K562 (cell line): ENCODE results near the gene ACKR2. TPM values are rescaled to one million over a fixed set of nuclear protein-coding genes. Genes with fewer than 3 reads are reported as not detected.

Source experiments
- ATAC-seq: fragments of 200-7000 bp; cut with Tn5 transposase; 3 replicates; pipeline ENCODE4 v1.9.1; 2020; ENCODE audit warnings: moderate library complexity
- BruUV-seq: library from RNA; stranded (reverse); fragments of 400-500 nt; replicated peaks from 2 replicates; lab custom pipeline; 2021; lab: Mats Ljungman, UMichigan
- CTCF ChIA-PET: fragments of 300-600 bp; formaldehyde crosslinking; extraction: SDS; loops from one replicate; lab custom pipeline; 2021; ENCODE audit warnings: low intra/inter-chr PET ratio; lab: Yijun Ruan, JAX
- POLR2A ChIA-PET: fragments of 300-600, 350-650 bp; sonication (Branson Sonifier 250); formaldehyde crosslinking; extraction: SDS; loops from one replicate; lab custom pipeline; 2021; ENCODE audit warnings: antibody characterized with exemption, inconsistent platforms; lab: Yijun Ruan, JAX
- DNase-seq, 4 experiments: peaks; one replicate each; pipeline versions ENCODE4 v3.0.0 to v3.0.0-alpha.2; 2011 to 2018; ENCODE audit warnings: low spot score in 3 of 4, mixed read lengths in 3 of 4; ENCODE audit errors: extremely low read depth in 1 of 4
- FAIRE-seq: peaks from 2 replicates; lab custom pipeline; 2011; peaks lifted over from hg19 to GRCh38; lab: Jason Lieb, UNC
- H2AFZ ChIP-seq: 2 replicates; pipeline ENCODE4 v1.6.0; 2011; ENCODE audit warnings: low read depth, low read length, control low read depth, inconsistent platforms
- H3K27ac ChIP-seq: fragments of 200-600 bp; 3 replicates; pipeline ENCODE4 v1.8.0; 2011; ENCODE audit warnings: low read depth, mild to moderate bottlenecking, control low read depth, inconsistent platforms, low read length, moderate library complexity, mixed read lengths; ENCODE audit errors: extremely low read depth
- H3K27me3 ChIP-seq, 2 experiments: fragments of 300-600 bp in 1 of 2; 2 replicates in 1 of 2; 3 replicates in 1 of 2; pipeline versions ENCODE4 v1.6.0 to v1.8.0; 2011; ENCODE audit warnings: inconsistent platforms in 2 of 2, low read length in 2 of 2, mild to moderate bottlenecking in 1 of 2, mixed read lengths in 1 of 2, moderate library complexity in 1 of 2; ENCODE audit not compliant: control insufficient read depth in 2 of 2, insufficient read depth in 2 of 2
- H3K36me3 ChIP-seq: fragments of 300-600 bp; 3 replicates; pipeline ENCODE4 v1.8.0; 2011; ENCODE audit warnings: mild to moderate bottlenecking, low read length, inconsistent platforms; ENCODE audit not compliant: control insufficient read depth, insufficient read depth
- H3K4me1 ChIP-seq, 2 experiments: fragments of 200-600 bp in 1 of 2; replicated peaks in 1 of 2; 2 replicates in 1 of 2; 3 replicates in 1 of 2; pipeline versions ENCODE4 v1.5.1 to v1.8.0; 2011; ENCODE audit warnings: inconsistent platforms in 2 of 2, low read length in 2 of 2, mild to moderate bottlenecking in 1 of 2, mixed read lengths in 1 of 2, moderate library complexity in 1 of 2; ENCODE audit not compliant: control insufficient read depth in 2 of 2, insufficient read depth in 2 of 2
- H3K4me2 ChIP-seq: 2 replicates; pipeline ENCODE4 v1.6.1; 2011; ENCODE audit warnings: low read length, control low read depth, inconsistent platforms, mixed read lengths; ENCODE audit not compliant: insufficient read depth
- H3K4me3 ChIP-seq: fragments of 200-600 bp; sonication (generic), shearing (Covaris generic); 2 replicates; pipeline ENCODE4 v1.5.1; 2016; ENCODE audit warnings: control low read depth, inconsistent platforms
- H3K79me2 ChIP-seq: fragments of 200-600 bp; 3 replicates; pipeline ENCODE4 v1.8.0; 2011; ENCODE audit warnings: low read length, inconsistent platforms; ENCODE audit not compliant: control insufficient read depth, insufficient read depth
- H3K9ac ChIP-seq, 2 experiments: 2 replicates each; pipeline versions ENCODE4 v1.6.0 to v1.6.1; 2011; ENCODE audit warnings: low read depth in 2 of 2, low read length in 2 of 2, control low read depth in 1 of 2, inconsistent platforms in 1 of 2, mild to moderate bottlenecking in 1 of 2, mixed read lengths in 1 of 2; ENCODE audit not compliant: insufficient read depth in 1 of 2
- H3K9me1 ChIP-seq: one replicate; pipeline ENCODE4 v1.6.0; 2011; ENCODE audit warnings: inconsistent platforms, mild to moderate bottlenecking, low read length, moderate library complexity; ENCODE audit not compliant: control insufficient read depth, insufficient read depth
- H3K9me3 ChIP-seq: replicated peaks from 2 replicates; pipeline ENCODE4 v1.5.1; 2011; ENCODE audit warnings: low read depth, low read length, inconsistent platforms; ENCODE audit not compliant: control insufficient read depth, insufficient read depth
- H4K20me1 ChIP-seq: replicated peaks from 2 replicates; pipeline ENCODE4 v1.6.1; 2011; ENCODE audit warnings: low read length, inconsistent platforms, mixed read lengths; ENCODE audit not compliant: control insufficient read depth, insufficient read depth
- ARID2 ChIP-seq: fragments of 450-650 bp; IDR thresholded peaks from 2 replicates; pipeline ENCODE4 v1.6.1; 2017; ENCODE audit warnings: antibody characterized with exemption, mild to moderate bottlenecking
- ATF2 ChIP-seq: sonication (generic); formaldehyde crosslinking; IDR thresholded peaks from 2 replicates; pipeline ENCODE4 v1.8.1; 2022; ENCODE audit warnings: missing genetic modification reagents
- CBFB ChIP-seq: sonication (generic); formaldehyde crosslinking; IDR thresholded peaks from 2 replicates; pipeline ENCODE4 v1.4.0; 2020; ENCODE audit warnings: mild to moderate bottlenecking, missing genetic modification reagents
- GATAD2B ChIP-seq: fragments of 450-650 bp; IDR thresholded peaks from 2 replicates; pipeline ENCODE4 v1.6.1; 2017; ENCODE audit warnings: mild to moderate bottlenecking, borderline replicate concordance
- KLF1 ChIP-seq: fragments of 450-650 bp; IDR thresholded peaks from 2 replicates; pipeline ENCODE4 v1.6.1; 2016; ENCODE audit warnings: missing genetic modification characterization, missing compliant biosample characterization
- KLF13 ChIP-seq: fragments of 450-650 bp; IDR thresholded peaks from 2 replicates; pipeline ENCODE4 v1.6.1; 2016; ENCODE audit warnings: missing genetic modification characterization, low read depth, mild to moderate bottlenecking, missing compliant biosample characterization, moderate library complexity, borderline replicate concordance
- NBN ChIP-seq: fragments of 450-650 bp; IDR thresholded peaks from 2 replicates; pipeline ENCODE4 v1.6.1; 2016; ENCODE audit warnings: low read depth, mild to moderate bottlenecking
- POLR2H ChIP-seq: IDR thresholded peaks from 2 replicates; pipeline ENCODE4 v1.6.1; 2016; ENCODE audit warnings: missing genetic modification characterization, low read depth, mild to moderate bottlenecking, control low read depth, missing compliant biosample characterization, moderate library complexity
- SMARCE1 ChIP-seq: fragments of 450-650 bp; IDR thresholded peaks from 2 replicates; pipeline ENCODE4 v1.7.1; 2016; ENCODE audit warnings: mild to moderate bottlenecking
- SNIP1 ChIP-seq: fragments of 450-650 bp; IDR thresholded peaks from 2 replicates; pipeline ENCODE4 v1.7.1; 2017; ENCODE audit warnings: low read depth, mild to moderate bottlenecking
- SP1 ChIP-seq: sonication (generic); formaldehyde crosslinking; IDR thresholded peaks from 2 replicates; pipeline ENCODE4 v1.8.1; 2022; ENCODE audit warnings: mild to moderate bottlenecking, missing genetic modification reagents
- ZBTB11 ChIP-seq, 3 experiments: fragments of 200-800 bp in 1 of 3; fragments of 250-450 bp in 1 of 3; fragments of 450-650 bp in 1 of 3; sonication (Bioruptor Pico) in 1 of 3; sonication (Bioruptor generic) in 1 of 3; formaldehyde crosslinking in 1 of 3; IDR thresholded peaks; 2 replicates each; pipeline versions ENCODE4 v1.6.1 to v1.8.0; 2016 to 2022; ENCODE audit warnings: mild to moderate bottlenecking in 2 of 3, missing genetic modification characterization in 2 of 3, missing compliant biosample characterization in 1 of 3, moderate library complexity in 1 of 3
- ZKSCAN3 ChIP-seq: fragments of 250-450 bp; sonication (Bioruptor Pico); IDR thresholded peaks from 2 replicates; pipeline ENCODE4 v1.4.0; 2020
- ZNF24 ChIP-seq: fragments of 450-650 bp; IDR thresholded peaks from 2 replicates; pipeline ENCODE4 v1.6.1; 2016
- ZNF384 ChIP-seq: IDR thresholded peaks from 2 replicates; pipeline ENCODE4 v1.6.1; 2012; ENCODE audit warnings: low read depth, low read length, improper control_type of control experiment
- ZNF511 ChIP-seq: sonication (generic); formaldehyde crosslinking; IDR thresholded peaks from 2 replicates; pipeline ENCODE4 v1.8.0; 2022; ENCODE audit warnings: mild to moderate bottlenecking, missing genetic modification reagents
- WGBS: fragments of 100-300 bp; shearing (Covaris generic); methylation state at CpG from one replicate; pipeline ENCODE4 v1.1.6; 2016; ENCODE audit warnings: low coverage, mixed read lengths; ENCODE audit not compliant: insufficient coverage; ENCODE audit errors: missing lambda C conversion rate; 5-methylcytosine and 5-hydroxymethylcytosine counted together
- in situ Hi-C: fragments of 300-500 bp; cut with MboI; formaldehyde crosslinking; loops from 4 replicates; pipeline ENCODE4 v1.15.0; 2018; ENCODE audit warnings: inconsistent platforms, mixed read lengths
- intact Hi-C: fragments of 100-400 bp; cut with micrococcal nuclease; formaldehyde crosslinking; loops from 2 replicates; pipeline ENCODE4 v1.14.2; 2022
- polyA plus RNA-seq, 8 experiments: library from polyadenylated mRNA; depleted of rRNA in 4 of 8; stranded (reverse) in 5 of 8; unstranded in 3 of 8; fragments of >200 nt; fragmentation: Nextera tagmentation in 2 of 8; fragmentation: Illumina TruSeq in 1 of 8; extraction: Ambion mirVana in 2 of 8; extraction: Trizol in 1 of 8; gene quantifications; 2 replicates each; pipeline versions ENCODE4 v1.2.1 to v1.2.3, GENCODE V29; 2011 to 2014; ENCODE audit warnings: inconsistent platforms in 1 of 8, missing spikeins in 1 of 8
- total RNA-seq, 7 experiments: library from RNA; depleted of rRNA in 6 of 7; stranded (reverse); fragments of >200 nt in 6 of 7; fragmentation: Illumina TruSeq in 2 of 7; extraction: Trizol in 2 of 7; gene quantifications; 2 replicates each; pipeline versions ENCODE4 v1.2.1 to v1.2.3, GENCODE V29; 2011 to 2021; ENCODE audit warnings: low replicate concordance in 1 of 7

ACKR2 gene
- total and polyA plus RNA-seq, 9 of the 15 experiments (the other 6 are each of a cell fraction or from before 2014, with no cell fraction given) = 0.03 to 0.69 (median 0.25) TPM; not detected in 1

GRCh38 chr3:42880601-42881451, 71.6 kb downstream of the ACKR2 start:
- H3K36me3 ChIP-seq = no peaks in the 10 kb centered on the region
- H4K20me1 ChIP-seq = no peaks in the 10 kb centered on the region
- WGBS = 14% methylated on average over 52 of the region's 61 CpGs
- DNase-seq (peak; percentile 94 to 97 (median 95)), FAIRE-seq (peak; percentile 81), ATAC-seq (peak; percentile 100)
- peak overlapping the region; percentile 90 for H2AFZ ChIP-seq
- no TSS peak for BruUV-seq
- POLR2A ChIA-PET = interaction anchor here (0.5 to 1.0 kb wide), 3 partner anchors 95 to 289 kb away, joined by 3 read pairs; no protein-coding TSS in a partner anchor
- H3K27ac ChIP-seq = no peak overlapping the region
- H3K79me2 ChIP-seq = no peaks in the 10 kb centered on the region
- intact Hi-C loops (loop anchor here (1.0 to 10.0 kb wide), 3 partner anchors 50 to 306 kb away; no protein-coding TSS in a partner anchor), in situ Hi-C loops (no loop called here)
- peak overlapping the region; percentile 85 for H3K4me2 ChIP-seq
- peaks cover 3 to 15% of the 10 kb centered on the region in 2 experiments; a peak in 3 of 5 replicates for H3K27me3 ChIP-seq
- CTCF ChIA-PET = interaction anchor here (0.6 to 3.5 kb wide), 6 partner anchors 50 to 880 kb away, joined by 3 to 56 read pairs (median 4); no protein-coding TSS in a partner anchor
- H3K9me1 ChIP-seq = no peaks in the 10 kb centered on the region
- H3K9me3 ChIP-seq = no peaks in the 10 kb centered on the region
- peaks cover 0 to 12% of the 10 kb centered on the region in 2 experiments; a peak in 3 of 5 replicates for H3K4me1 ChIP-seq
- H3K9ac ChIP-seq = peak overlapping the region; percentile 44 to 90; a peak in 3 of 4 replicates
- peak overlapping the region; percentile 42 for H3K4me3 ChIP-seq
- no peak for TF ChIP-seq ZKSCAN3 (CRISPR knock-in tag)
- 0 out of 2 replicates have a peak, but pooled peaks have one; percentile 55 for TF ChIP-seq ZNF511
- TF ChIP-seq ARID2 = peak; percentile 96; the same call in 1 of the 2 replicates
- TF ChIP-seq SNIP1 = no peak
- TF ChIP-seq ZNF384 = peak; percentile 32; the same call in 1 of the 2 replicates
- peak; percentile 89 for TF ChIP-seq KLF1
- 0 out of 2 replicates have a peak, but pooled peaks have one; percentile 29 for TF ChIP-seq NBN
- peak in 1 of 3 experiments; percentile 70; a peak in 1 of 6 replicates for TF ChIP-seq ZBTB11 (CRISPR knock-in tag; IDR thresholded peaks at IDR 0.05)
- TF ChIP-seq CBFB = 0 out of 2 replicates have a peak, but pooled peaks have one; percentile 62
- TF ChIP-seq KLF13 (tag) = 0 out of 2 replicates have a peak, but pooled peaks have one; percentile 49
- TF ChIP-seq GATAD2B = no peak
- peak; percentile 68 for TF ChIP-seq SP1 (CRISPR knock-in tag)
- TF ChIP-seq POLR2H (tag) = no peak
- TF ChIP-seq SMARCE1 = no peak
- peak; percentile 50; the same call in 1 of the 2 replicates for TF ChIP-seq ZNF24
- TF ChIP-seq ATF2 (CRISPR knock-in tag) = no peak
